Activated CD4-positive, alpha-beta T cell treated with anti-CD3 and anti-CD28 coated beads, Interleukin-2, Interleukin-6, amounts not matched to agents 100 ng/mL and 50 ng/mL, durations not matched to agents 16 hours and 8 hours (primary cell): Measurements from ENCODE around the gene KIF1A.

ENCODE experiments used
- DNase-seq: peaks from one replicate; pipeline ENCODE4 v3.0.0-alpha.2; 2020

Gene KIF1A

GRCh38 chr2:240798327-240798905 is 21.6 kb downstream of the KIF1A start:
- DNase-seq, result no peak

- no peak for DNase-seq
Observed at GRCh38 chr2:240797914-240798313, 22.1 kb downstream of the KIF1A start.

- DNase-seq, result no peak
Observed at GRCh38 chr2:240797500-240797895, 22.5 kb downstream of the KIF1A start.

GRCh38 chr2:240796543-240797499 is 23.2 kb downstream of the KIF1A start:
- DNase-seq, result no peak

GRCh38 chr2:240795916-240796510 is 24.0 kb downstream of the KIF1A start:
- no peak for DNase-seq

GRCh38 chr2:240795454-240795853 is 24.6 kb downstream of the KIF1A start:
- DNase-seq, result no peak

GRCh38 chr2:240794178-240794721 is 25.8 kb downstream of the KIF1A start:
- no peak for DNase-seq

GRCh38 chr2:240793313-240794177 is 26.5 kb downstream of the KIF1A start:
- DNase-seq, result no peak

- no peak for DNase-seq
Observed at GRCh38 chr2:240792629-240793312, 27.2 kb downstream of the KIF1A start.

- no peak for DNase-seq
Observed at GRCh38 chr2:240791821-240792628, 28.0 kb downstream of the KIF1A start.

GRCh38 chr2:240791221-240791800 is 28.7 kb downstream of the KIF1A start:
- DNase-seq, result no peak

- DNase-seq, result no peak
Observed at GRCh38 chr2:240790370-240791220, 29.4 kb downstream of the KIF1A start.

- DNase-seq, result peak; percentile 30
Observed at GRCh38 chr2:240789501-240790369, 30.3 kb downstream of the KIF1A start.

GRCh38 chr2:240789051-240789453 is 31.0 kb downstream of the KIF1A start:
- no peak for DNase-seq

- DNase-seq, result no peak
Observed at GRCh38 chr2:240788482-240788881, 31.5 kb downstream of the KIF1A start.

GRCh38 chr2:240787521-240788472 is 32.2 kb downstream of the KIF1A start:
- DNase-seq, result no peak

- DNase-seq, result no peak
Observed at GRCh38 chr2:240786871-240787311, 33.1 kb downstream of the KIF1A start.
